Measurements from ENCODE around the gene FGF1. TPM values are rescaled to one million over a fixed set of nuclear protein-coding genes. Genes with fewer than 3 reads are reported as not detected.

FGF1 gene
- total RNA-seq, 1 donor from 2014 or later: 9.9 TPM

- no peak for DNase-seq (ENCODE audit: low spot score)
Observed at GRCh38 chr5:142585451-142585850, 100.4 kb downstream of the FGF1 start.

DNA sequence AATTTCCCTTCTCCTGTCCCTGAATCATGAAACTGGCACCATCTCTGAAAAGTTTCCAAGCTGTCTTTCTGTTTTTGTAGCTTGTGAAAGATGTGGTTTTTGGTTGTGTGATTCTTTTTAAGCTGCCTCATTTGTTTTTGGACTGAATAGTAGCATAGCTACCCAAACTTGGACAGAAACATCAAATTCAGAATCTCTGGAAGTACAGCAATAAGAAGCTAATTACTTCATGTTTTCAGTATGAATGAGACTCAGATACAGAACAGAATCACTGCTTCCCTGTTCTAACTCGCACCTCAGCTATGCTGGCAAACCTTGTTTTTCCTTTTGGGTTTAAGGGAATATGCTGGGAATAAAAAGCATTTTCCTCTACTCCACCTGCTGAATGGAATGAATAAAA lies 101.0 kb downstream of the FGF1 start:
- no peak for DNase-seq (ENCODE audit: low spot score)

DNA sequence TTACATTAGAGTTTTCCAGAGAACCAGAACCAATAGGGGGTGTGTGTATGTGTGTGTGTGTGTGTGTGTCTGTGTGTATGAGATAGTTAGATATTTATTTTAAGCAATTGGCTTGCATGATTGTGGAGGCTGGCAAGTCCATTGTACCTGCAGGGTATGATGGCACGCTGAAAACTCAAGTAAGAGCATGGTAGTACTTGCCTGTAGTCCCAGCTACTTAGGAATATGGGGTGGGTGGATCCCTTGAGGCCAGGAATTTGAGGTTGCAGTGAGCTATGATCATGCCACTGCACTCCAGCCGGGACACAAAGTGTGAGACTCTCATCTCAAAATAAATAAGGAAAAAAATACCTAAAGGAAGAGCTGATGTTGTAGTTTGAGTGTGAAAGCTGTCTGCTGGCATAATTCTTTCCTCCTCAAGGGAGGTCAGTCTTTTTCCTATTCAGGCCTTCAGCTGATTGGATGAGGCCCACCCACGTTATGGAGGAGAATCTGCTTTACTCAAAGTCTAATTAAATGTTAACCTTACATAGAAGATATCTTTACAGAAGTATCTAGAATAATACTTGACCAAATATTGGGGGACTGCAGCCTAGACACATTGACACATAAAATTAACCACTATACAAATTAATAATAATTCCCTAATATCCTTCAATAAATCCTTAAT lies 107.6 kb downstream of the FGF1 start:
- DNase-seq (ENCODE audit: low spot score): no peak

- no peak for DNase-seq (ENCODE audit: low spot score)
Observed at GRCh38 chr5:142576804-142577203, 109.1 kb downstream of the FGF1 start.

- no peak for DNase-seq (ENCODE audit: low spot score)
Observed at GRCh38 chr5:142576303-142576702, 109.6 kb downstream of the FGF1 start.

DNA sequence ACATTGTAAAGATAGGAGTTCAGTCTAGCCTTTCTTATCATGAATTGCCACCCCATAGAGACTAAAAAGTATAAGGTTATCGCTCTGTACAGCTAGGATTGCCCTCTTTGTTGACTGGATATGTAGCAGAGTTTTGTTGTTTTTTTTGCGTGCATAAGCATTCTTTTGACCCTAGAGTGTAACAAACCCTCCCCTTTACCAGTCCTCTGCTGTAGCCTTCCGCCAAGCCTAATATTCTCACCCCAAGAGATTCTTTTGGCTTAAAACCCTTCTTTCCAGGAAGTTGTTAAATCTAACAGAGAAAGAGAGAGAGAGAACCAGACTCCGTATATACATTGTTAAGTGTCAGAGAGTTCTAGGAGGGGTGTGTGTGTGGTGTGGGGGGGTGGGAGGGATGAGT lies 113.9 kb downstream of the FGF1 start:
- DNase-seq (ENCODE audit: low spot score): peak; percentile 21

DNA sequence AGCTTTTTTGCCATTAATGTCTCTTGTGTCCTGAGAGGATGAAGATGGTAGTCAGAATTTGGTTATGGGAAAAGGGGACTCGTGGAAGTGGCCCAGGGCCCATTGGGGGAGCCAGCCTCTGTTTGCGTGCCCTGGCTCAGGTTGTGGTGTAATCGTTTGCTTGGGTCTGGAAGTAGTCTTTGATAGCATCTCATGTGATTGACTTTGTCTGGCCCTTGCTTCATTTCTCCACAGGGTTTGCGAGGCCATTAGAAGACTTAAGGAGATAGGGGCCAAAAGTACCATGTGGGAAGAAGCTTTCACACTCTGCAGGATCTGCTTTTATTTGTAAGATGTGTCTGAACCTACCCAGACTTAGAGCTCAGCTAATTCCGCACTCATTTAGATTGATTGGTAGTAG lies 114.5 kb downstream of the FGF1 start:
- no peak for DNase-seq (ENCODE audit: low spot score)

DNA sequence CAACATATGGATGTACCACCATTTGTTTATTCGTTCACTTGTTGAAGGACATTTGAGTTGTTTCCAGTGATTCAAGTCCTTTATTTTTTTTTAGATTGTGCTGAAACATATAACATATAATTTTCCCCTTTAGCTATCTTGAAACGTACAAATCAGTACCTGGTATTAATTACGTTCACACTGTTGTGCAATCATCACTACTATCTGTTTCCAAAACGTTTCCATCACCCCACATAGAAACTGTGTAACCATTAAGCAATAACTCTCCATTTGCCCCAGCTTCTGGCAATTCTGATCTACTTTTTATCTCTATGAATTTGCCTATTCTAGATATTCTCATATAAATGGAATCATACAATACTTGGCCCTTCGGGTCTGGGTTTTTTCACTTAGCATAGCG lies 116.0 kb downstream of the FGF1 start:
- no peak for DNase-seq (ENCODE audit: low spot score)

DNA sequence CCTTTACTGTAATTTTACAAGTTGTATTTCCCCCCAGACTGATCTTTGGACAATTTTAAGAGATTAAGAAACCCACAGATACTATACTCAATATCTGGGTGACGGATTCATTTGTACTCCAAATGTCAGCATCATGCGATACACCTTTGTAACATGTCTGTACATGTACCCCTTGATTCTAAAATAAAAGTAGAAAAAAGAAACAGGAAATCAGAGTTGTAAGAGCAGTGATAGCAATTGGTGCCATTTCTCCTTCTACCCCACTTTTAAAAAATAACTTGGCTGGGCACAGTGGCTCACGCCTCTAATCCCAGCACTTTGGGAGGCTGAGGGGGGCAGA lies 116.9 kb downstream of the FGF1 start:
- no peak for DNase-seq (ENCODE audit: low spot score)

DNA sequence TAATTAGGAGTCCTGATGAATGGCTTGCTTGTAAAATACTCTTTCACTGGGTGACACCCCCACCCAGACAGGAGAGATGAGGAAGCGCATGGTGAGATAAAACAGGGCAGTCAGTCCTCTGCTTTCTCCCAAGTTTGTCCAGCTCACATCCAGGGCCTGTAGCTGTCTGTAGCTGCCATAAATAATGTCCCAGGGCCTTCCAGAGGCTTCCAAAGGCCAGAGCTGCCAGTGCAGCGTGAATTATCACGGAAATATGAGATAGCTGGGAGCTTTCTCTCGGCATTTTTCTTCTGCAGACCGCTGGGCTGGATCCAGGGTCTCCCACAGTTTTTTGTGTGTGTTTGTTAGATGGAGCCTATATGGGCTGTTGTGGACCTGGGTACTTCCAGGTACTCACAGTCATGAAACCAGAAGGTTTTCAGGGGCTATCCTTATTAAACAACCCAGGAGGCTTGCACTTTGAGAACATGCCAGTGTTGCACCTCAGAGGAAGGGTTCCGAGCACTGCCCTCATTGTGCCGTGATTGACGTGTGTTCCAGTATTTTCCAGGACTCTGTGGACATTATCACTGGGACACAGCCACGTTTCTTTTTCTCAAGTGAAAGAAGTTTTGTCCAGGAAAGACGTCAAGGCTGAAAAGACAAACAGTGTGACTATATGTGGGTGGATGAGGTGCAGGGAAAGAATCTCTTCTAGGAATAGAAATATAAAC lies 117.5 kb downstream of the FGF1 start:
- peak; percentile 93 for DNase-seq (ENCODE audit: low spot score)

- DNase-seq (ENCODE audit: low spot score): no peak
Observed at GRCh38 chr5:142561486-142562097, 124.3 kb downstream of the FGF1 start.

GRCh38 chr5:142561029-142561428 lies 124.9 kb downstream of the FGF1 start:
- DNase-seq (ENCODE audit: low spot score): no peak

DNA sequence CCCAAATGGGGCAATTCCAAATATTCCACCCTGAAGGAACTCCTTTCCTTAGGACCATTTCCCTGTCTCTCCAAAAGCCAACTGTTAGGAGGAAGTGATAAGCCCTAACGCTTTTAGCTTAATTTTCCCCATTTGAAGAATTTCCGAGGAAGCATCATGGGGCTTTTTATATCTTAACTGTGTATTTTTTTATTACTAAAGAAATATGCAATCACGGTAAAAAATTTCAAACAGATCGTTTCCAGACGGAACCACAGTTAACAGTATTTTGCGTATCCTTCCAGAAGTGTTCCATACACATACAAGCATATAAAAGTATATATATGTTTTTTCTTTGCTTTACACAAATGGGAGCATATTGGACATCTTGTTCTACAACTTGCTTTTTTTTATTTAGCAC lies 133.8 kb downstream of the FGF1 start:
- DNase-seq (ENCODE audit: low spot score): no peak

GRCh38 chr5:142551338-142552067 lies 134.4 kb downstream of the FGF1 start:
- DNase-seq (ENCODE audit: low spot score): no peak

DNA sequence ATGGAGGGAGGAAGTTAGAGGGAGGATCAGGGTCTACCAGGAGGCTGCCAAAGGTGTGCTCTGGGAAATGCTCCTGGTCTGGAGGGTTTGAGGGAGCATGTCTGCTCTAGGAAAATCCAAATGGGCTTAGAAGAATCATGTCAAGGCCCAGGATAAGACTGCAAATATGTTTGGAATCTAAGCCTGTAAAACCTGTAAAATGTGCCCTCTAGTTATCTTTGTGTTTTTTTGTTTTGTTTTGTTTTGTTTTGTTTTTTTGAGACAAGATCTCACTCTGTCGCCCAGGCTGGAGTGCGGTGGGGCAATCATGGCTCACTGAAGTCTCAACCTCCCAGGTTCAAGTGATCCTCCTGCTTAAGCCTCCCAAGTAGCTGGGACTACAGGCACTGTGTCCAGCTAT lies 135.4 kb downstream of the FGF1 start:
- DNase-seq (ENCODE audit: low spot score): no peak

DNA sequence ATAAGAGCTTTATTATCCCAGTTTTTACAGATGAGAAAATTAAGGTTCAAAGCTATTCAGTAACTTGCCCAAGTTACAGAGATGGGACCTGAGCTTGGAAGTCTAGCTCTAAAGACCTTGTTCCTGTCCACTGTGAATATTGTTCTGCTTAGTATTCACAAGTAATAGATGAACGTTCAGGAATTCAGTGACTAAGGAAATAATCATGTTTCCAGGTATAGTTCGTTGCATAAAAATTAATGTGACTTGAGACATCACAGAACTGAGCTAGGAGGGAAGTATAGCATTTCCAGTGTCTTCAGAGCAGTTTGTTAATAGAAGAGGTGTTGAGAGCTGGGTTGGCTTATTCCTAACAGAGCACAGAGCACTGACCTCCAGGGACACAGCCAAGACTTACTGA lies 136.1 kb downstream of the FGF1 start:
- DNase-seq (ENCODE audit: low spot score): no peak

GRCh38 chr5:142548739-142549275 lies 137.1 kb downstream of the FGF1 start:
- DNase-seq (ENCODE audit: low spot score): peak; percentile 84

- DNase-seq (ENCODE audit: low spot score): no peak
Observed at GRCh38 chr5:142547445-142548380, 138.2 kb downstream of the FGF1 start.

DNA sequence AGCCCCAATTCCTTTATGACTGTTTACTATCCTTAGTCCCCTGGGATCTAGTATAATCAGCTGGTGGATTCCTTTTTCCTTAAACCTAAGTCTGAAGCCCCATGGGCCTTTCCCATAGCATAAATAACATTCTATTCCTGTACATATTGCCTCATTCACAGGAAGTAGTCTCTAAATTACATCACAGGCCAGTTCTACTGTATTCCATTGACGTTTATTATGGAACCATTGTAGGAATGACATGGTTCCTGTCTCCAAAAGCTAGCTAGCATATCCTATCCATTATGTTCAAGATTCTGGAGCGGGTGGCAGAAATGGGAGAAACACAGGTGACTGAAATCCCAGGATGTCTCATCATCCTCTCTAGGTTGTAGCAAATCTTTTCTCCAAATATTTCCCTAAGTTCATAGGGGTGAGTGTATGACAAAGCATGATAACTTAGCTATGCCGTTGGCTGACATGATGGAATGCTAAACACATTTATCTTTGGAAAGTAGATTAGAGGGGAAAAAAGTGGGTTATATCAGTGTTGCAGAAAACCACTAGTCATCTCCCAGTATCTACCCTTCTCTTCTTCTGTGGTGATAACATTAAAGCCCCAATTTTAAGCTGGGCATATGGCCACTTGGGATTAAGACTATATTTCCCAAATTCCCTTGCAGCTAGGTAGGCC lies 140.1 kb downstream of the FGF1 start:
- peak; percentile 52 for DNase-seq (ENCODE audit: low spot score)

GRCh38 chr5:142544946-142545649 lies 140.8 kb downstream of the FGF1 start:
- DNase-seq (ENCODE audit: low spot score): no peak
